ENCODE data around the gene UBASH3A. TPM values are rescaled to one million over a fixed set of nuclear protein-coding genes. Genes with fewer than 3 reads are reported as not detected.

UBASH3A gene
- total and polyA plus RNA-seq, 12 donors: 0.09 to 1.2 (median 0.44) TPM; not detected in 2

DNA sequence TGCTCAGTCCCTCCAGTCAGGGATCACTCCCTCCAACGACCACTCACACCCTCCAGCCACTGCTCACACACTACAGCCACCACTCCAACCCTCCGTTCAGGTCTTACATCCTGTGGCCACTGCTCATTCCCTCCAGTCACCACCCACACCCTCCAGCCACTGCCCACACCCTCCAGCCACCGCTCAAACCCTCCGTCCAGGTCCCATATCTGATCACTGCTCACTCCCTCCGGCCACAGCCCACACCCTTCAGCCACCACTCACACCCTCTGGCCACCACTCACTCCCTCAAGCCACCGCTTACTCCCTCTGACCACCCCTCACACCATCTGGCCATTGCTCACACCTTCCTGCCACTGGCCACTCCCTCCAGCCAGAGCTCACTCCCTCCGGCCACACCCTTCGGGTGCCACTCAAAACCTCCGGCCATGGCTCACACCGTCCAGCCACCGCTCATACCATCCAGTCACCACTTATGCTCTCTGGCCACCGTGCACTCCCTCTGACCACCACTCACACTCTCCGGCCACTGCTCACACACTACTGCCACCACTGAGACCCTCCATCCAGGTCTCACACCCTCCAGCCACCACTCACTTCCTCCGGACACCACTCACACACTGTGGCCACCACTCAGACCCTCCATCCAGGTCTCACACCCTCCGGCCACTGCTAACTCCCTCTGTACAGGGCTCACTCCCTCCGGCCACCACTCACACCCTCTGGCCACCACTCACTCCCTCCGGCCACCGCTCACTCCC lies 32.6 kb upstream of the UBASH3A start:
- 81 to 83% (median 82%) methylated on average over 18 of the region's 18 CpGs for WGBS, 4 donors
- DNase-seq: no peak
- no peaks in the 10 kb centered on the region for H3K4me1 ChIP-seq (replicated peaks in 1 of 2)
- no peaks in the 10 kb centered on the region for H3K27me3 ChIP-seq
- H3K36me3 ChIP-seq (replicated peaks in 1 of 2): no peaks in the 10 kb centered on the region
- H3K9me3 ChIP-seq (replicated peaks in 1 of 3): no peaks in the 10 kb centered on the region
- intact Hi-C loops (cut with DNase I): no loop called here
- no peak overlapping the region for H3K4me3 ChIP-seq
- no peak for TF ChIP-seq POLR2A (IDR thresholded peaks at IDR 0.05)
- TF ChIP-seq, protein P1, sequence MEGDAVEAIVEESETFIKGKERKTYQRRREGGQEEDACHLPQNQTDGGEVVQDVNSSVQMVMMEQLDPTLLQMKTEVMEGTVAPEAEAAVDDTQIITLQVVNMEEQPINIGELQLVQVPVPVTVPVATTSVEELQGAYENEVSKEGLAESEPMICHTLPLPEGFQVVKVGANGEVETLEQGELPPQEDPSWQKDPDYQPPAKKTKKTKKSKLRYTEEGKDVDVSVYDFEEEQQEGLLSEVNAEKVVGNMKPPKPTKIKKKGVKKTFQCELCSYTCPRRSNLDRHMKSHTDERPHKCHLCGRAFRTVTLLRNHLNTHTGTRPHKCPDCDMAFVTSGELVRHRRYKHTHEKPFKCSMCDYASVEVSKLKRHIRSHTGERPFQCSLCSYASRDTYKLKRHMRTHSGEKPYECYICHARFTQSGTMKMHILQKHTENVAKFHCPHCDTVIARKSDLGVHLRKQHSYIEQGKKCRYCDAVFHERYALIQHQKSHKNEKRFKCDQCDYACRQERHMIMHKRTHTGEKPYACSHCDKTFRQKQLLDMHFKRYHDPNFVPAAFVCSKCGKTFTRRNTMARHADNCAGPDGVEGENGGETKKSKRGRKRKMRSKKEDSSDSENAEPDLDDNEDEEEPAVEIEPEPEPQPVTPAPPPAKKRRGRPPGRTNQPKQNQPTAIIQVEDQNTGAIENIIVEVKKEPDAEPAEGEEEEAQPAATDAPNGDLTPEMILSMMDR (IDR thresholded peaks at IDR 0.05): no peak
- H3K27ac ChIP-seq: no peak overlapping the region

DNA sequence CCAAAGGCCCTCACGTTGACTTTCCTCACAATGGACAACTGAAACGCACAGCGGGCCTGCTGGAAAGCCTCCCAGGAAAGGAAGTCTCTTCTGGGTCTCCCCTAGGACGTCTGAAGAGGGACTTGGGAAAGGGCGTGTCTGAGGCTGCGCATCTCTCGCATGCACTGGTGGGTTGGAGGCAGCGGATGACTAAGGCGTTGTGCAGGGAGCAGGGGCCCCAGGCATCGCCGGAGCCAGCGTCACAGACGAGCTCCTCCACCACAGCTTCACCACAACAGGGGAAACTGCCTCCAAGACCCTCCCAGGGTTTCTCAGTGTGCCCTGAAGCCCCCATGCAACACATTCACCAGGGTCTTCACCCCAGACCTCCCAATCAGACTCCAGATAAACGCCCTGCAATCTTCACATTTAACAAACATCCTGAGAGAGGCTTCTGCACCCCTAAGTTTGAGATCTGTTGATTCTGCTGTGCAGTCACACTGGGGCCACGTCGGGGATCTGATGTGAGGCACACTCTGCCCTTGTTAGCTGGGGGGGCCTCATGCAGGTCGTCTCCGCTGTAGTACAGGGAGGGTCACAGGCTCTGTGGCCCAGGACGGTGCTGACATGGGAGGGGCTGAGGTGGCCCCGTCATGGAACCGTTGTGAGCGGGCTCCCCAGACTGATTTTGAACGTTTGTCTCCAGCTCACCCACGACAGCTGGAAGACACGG lies 30.4 kb upstream of the UBASH3A start:
- no peaks in the 10 kb centered on the region for H3K36me3 ChIP-seq (replicated peaks in 1 of 2)
- H3K4me1 ChIP-seq (replicated peaks in 1 of 2): no peaks in the 10 kb centered on the region
- 80 to 88% (median 83%) methylated on average over 23 to 25 of the region's 25 CpGs for WGBS, 4 donors
- H3K27ac ChIP-seq: no peak overlapping the region
- H3K9me3 ChIP-seq (replicated peaks in 1 of 3): no peaks in the 10 kb centered on the region
- H3K27me3 ChIP-seq: no peaks in the 10 kb centered on the region
- no peak overlapping the region for H3K4me3 ChIP-seq
- no peak for TF ChIP-seq POLR2A (IDR thresholded peaks at IDR 0.05)
- TF ChIP-seq, protein P1 (IDR thresholded peaks at IDR 0.05): no peak
- intact Hi-C loops (cut with DNase I): no loop called here
- no peak for DNase-seq

DNA sequence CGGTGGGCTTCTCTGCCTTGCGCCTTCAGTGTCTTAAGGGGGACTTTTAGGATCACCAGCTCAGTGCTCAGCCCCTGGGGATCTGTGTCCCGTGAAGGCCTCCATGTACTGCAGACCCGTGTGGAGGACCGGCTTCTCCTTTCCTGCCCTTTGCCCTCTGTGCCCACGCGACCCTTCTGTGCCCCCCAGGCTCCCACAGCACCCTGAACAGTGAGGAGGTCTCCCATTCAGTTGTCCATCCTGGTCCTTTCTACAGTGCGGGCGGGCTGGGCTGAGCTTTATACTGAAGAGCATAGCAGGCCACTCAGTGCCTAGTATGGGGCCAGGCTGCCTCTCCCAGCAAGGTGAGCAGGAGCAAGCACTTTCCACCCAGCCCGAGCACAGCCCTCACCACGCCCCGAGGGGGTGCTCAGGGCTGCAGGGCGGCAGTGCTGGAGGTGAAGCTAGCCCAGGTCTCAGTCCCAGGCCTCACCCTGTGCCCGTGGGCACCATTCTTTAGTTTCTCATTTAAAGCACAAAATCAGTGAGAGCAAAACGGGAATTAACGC lies 29.7 kb upstream of the UBASH3A start:
- no peaks in the 10 kb centered on the region for H3K36me3 ChIP-seq (replicated peaks in 1 of 2)
- WGBS, 4 donors: 84 to 88% (median 86%) methylated on average over 13 to 16 of the region's 16 CpGs
- no peak overlapping the region for H3K27ac ChIP-seq
- no peak for DNase-seq
- TF ChIP-seq, protein P1 (IDR thresholded peaks at IDR 0.05): no peak
- TF ChIP-seq POLR2A (IDR thresholded peaks at IDR 0.05): no peak
- H3K27me3 ChIP-seq: no peaks in the 10 kb centered on the region
- H3K9me3 ChIP-seq (replicated peaks in 1 of 3): no peaks in the 10 kb centered on the region
- intact Hi-C loops (cut with DNase I): no loop called here
- no peaks in the 10 kb centered on the region for H3K4me1 ChIP-seq (replicated peaks in 1 of 2)
- H3K4me3 ChIP-seq: no peak overlapping the region

DNA sequence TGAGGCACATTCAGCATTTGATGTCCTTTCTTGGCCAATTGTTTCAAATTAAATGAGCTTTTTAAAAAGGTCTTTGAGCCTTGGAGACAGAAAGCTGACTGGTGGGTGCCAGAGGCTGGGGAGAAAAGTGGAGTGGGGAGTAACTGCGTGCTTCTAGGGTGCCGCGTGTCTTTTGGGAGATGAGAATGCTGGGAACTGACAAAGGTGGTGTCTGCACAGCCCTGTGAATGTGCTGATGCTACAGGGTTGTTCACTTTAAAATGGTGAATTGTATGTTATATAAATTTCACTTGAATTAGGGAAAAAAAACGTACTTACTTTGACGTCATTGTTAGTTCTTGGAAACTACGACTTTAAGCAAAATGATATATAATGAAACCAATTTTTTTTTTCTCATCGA lies 29.2 kb upstream of the UBASH3A start:
- 70 to 80% (median 79%) methylated on average over 7 of the region's 7 CpGs for WGBS, 4 donors
- Histone ChIP-seq H3K9me3 (replicated peaks in 1 of 3) (no peaks in the 10 kb centered on the region), H3K36me3 (replicated peaks in 1 of 2) (no peaks in the 10 kb centered on the region), H3K27ac (no peak overlapping the region), H3K4me1 (replicated peaks in 1 of 2) (no peaks in the 10 kb centered on the region), H3K27me3 (no peaks in the 10 kb centered on the region), H3K4me3 (no peak overlapping the region)
- DNase-seq: no peak
- intact Hi-C loops (cut with DNase I): no loop called here
- TF ChIP-seq, protein P1 (IDR thresholded peaks at IDR 0.05): no peak
- TF ChIP-seq POLR2A (IDR thresholded peaks at IDR 0.05): no peak
